Upper lobe of right lung (tissue), 1 donor: ENCODE data around the gene SIGLECL1. TPM values are rescaled to one million over a fixed set of nuclear protein-coding genes. Genes with fewer than 3 reads are reported as not detected.

ENCODE experiments used
- ATAC-seq: fragments of 200-7000 bp; cut with Tn5 transposase; one replicate; pipeline ENCODE4 v1.9.1; 2020; ENCODE audit warnings: mild to moderate bottlenecking, moderate library complexity
- DNase-seq: peaks from one replicate; pipeline ENCODE4 v3.0.0-alpha.2; 2020
- H3K27ac ChIP-seq: fragments of 200-600 bp; one replicate; pipeline ENCODE4 v1.8.0; 2022
- H3K27me3 ChIP-seq: fragments of 200-600 bp; one replicate; pipeline ENCODE4 v1.8.0; 2022; ENCODE audit warnings: mild to moderate bottlenecking
- H3K36me3 ChIP-seq: fragments of 200-600 bp; one replicate; pipeline ENCODE4 v1.8.0; 2022
- H3K4me1 ChIP-seq: fragments of 200-600 bp; one replicate; pipeline ENCODE4 v1.8.0; 2022
- H3K4me3 ChIP-seq: fragments of 200-600 bp; one replicate; pipeline ENCODE4 v1.8.0; 2022; ENCODE audit warnings: mild to moderate bottlenecking
- H3K9me3 ChIP-seq: fragments of 200-600 bp; one replicate; pipeline ENCODE4 v1.8.0; 2022
- intact Hi-C: fragments of 100-400 bp; cut with DNase I; formaldehyde crosslinking; loops from one replicate; pipeline ENCODE4 v1.11.0; 2022
- microRNA-seq: library from miRNA; unstranded; fragments of <30 nt; microRNA quantifications from one replicate; pipeline ENCODE4 v1.2.0, GENCODE V29; 2020; ENCODE audit warnings: borderline microRNAs expressed
- total RNA-seq: library from RNA; stranded (reverse); fragmentation: NEBNext Ultra II Directional; extraction: Animal tissue kit (Norgen Biotek cat#: 25700); gene quantifications from one replicate; pipeline ENCODE4 v1.2.1, GENCODE V29; 2021
- TF ChIP-seq, protein P1 (sequence below): fragments of 200-600 bp; IDR thresholded peaks from one replicate; pipeline ENCODE4 v1.8.0; 2022; ENCODE audit warnings: antibody characterized with exemption
- donor health status: DM: no; HTN: yes; CAD: no; lungs with severe emphysema.

SIGLECL1 gene
- total RNA-seq, 1 donor from 2014 or later: not detected

DNA sequence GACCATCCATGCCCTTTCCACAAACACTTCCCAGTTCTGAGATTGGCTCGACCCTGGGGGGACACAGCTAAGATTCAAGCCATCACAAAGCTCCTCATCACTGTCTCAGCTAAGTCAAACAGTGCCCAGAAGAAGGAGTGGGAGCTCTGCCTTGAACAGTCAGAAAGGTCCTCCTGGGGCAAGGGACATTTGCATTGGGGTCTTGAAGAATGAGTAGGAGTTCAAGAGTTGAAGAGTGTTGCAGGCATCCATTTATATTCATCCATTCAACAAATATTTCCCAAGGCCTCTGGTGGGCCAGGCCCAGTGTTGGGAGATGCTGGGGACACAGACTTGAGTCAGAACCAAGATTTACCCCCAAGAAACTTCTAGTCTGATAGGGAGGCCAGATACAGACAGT, 67.1 kb downstream of the SIGLECL1 start:
- Histone ChIP-seq H3K4me1 (no peaks in the 10 kb centered on the region), H3K36me3 (no peaks in the 10 kb centered on the region), H3K4me3 (no peak overlapping the region), H3K27ac (no peak overlapping the region), H3K27me3 (peaks cover 4% of the 10 kb centered on the region), H3K9me3 (no peaks in the 10 kb centered on the region)
- intact Hi-C loops: no loop called here
- ATAC-seq (no peak), DNase-seq (no peak)
- TF ChIP-seq, protein P1, sequence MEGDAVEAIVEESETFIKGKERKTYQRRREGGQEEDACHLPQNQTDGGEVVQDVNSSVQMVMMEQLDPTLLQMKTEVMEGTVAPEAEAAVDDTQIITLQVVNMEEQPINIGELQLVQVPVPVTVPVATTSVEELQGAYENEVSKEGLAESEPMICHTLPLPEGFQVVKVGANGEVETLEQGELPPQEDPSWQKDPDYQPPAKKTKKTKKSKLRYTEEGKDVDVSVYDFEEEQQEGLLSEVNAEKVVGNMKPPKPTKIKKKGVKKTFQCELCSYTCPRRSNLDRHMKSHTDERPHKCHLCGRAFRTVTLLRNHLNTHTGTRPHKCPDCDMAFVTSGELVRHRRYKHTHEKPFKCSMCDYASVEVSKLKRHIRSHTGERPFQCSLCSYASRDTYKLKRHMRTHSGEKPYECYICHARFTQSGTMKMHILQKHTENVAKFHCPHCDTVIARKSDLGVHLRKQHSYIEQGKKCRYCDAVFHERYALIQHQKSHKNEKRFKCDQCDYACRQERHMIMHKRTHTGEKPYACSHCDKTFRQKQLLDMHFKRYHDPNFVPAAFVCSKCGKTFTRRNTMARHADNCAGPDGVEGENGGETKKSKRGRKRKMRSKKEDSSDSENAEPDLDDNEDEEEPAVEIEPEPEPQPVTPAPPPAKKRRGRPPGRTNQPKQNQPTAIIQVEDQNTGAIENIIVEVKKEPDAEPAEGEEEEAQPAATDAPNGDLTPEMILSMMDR: no peak

Small RNAs within 50 kb of the gene (microRNA-seq; reads per million reads assigned to microRNA genes)
- not detected for gene MIR8074

Other genes starting within 250 kb of the SIGLECL1 start
- not detected for gene KLK8, start 249.5 kb upstream of the SIGLECL1 start, total RNA-seq
- gene KLK10, start 231.4 kb upstream of the SIGLECL1 start, total RNA-seq: 4.7 TPM
- gene KLK11, start 224.5 kb upstream of the SIGLECL1 start, total RNA-seq: 10.8 TPM
- gene KLK12, start 216.1 kb upstream of the SIGLECL1 start, total RNA-seq: not detected
- gene KLK13, start 186.0 kb upstream of the SIGLECL1 start, total RNA-seq: not detected
- gene KLK14, start 168.2 kb upstream of the SIGLECL1 start, total RNA-seq: not detected
- 8.5 TPM for gene CTU1, start 142.7 kb upstream of the SIGLECL1 start, total RNA-seq
- gene SIGLEC9, start 126.2 kb upstream of the SIGLECL1 start, total RNA-seq: 14.5 TPM
- gene SIGLEC7, start 108.8 kb upstream of the SIGLECL1 start, total RNA-seq: 11.0 TPM
- 20.7 TPM for gene CD33, start 26.0 kb upstream of the SIGLECL1 start, total RNA-seq
- gene IGLON5, start 60.6 kb downstream of the SIGLECL1 start, total RNA-seq: not detected
- gene VSIG10L, start 91.1 kb downstream of the SIGLECL1 start, total RNA-seq: 2.1 TPM
- gene ETFB, start 115.3 kb downstream of the SIGLECL1 start, total RNA-seq: 54.5 TPM
- 0.64 TPM for gene CLDND2, start 117.9 kb downstream of the SIGLECL1 start, total RNA-seq
- gene NKG7, start 121.6 kb downstream of the SIGLECL1 start, total RNA-seq: 25.1 TPM
- not detected for gene LIM2, start 136.9 kb downstream of the SIGLECL1 start, total RNA-seq
- gene C19orf84, start 139.5 kb downstream of the SIGLECL1 start, total RNA-seq: not detected
- gene SIGLEC10, start 166.6 kb downstream of the SIGLECL1 start, total RNA-seq: 12.6 TPM
- gene SIGLEC8, start 207.4 kb downstream of the SIGLECL1 start, total RNA-seq: 2.1 TPM
- not detected for gene CEACAM18, start 227.5 kb downstream of the SIGLECL1 start, total RNA-seq